Esophagus squamous epithelium (tissue), 4 donors: ENCODE results near the gene CPS1.

Experiments
- CTCF ChIP-seq, 6 experiments: fragments of 450-650 bp in 4 of 6; fragments of 200-600 bp in 2 of 6; sonication (generic) in 2 of 6; IDR thresholded peaks; one replicate each; pipeline ENCODE4 v1.5.1; 2016 to 2019; ENCODE audit warnings: antibody characterized with exemption in 6 of 6, mild to moderate bottlenecking in 4 of 6, moderate library complexity in 4 of 6
- POLR2A ChIP-seq, 4 donors: fragments of 450-650 bp; IDR thresholded peaks; one replicate each; pipeline ENCODE4 v1.6.1; 2017; ENCODE audit warnings: antibody characterized with exemption in 4 of 4, mild to moderate bottlenecking in 4 of 4, moderate library complexity in 3 of 4

GRCh38 chr2:210707900-210708299, 151.5 kb downstream of the CPS1 start:
- TF ChIP-seq CTCF (IDR thresholded peaks at IDR 0.05) (no peak), POLR2A (IDR thresholded peaks at IDR 0.05) (no peak)
